Stimulated activated CD8-positive, alpha-beta memory T cell treated with anti-CD3 and anti-CD28 coated beads, Interleukin-7, amount 100 ng/mL, for 48 hours (primary cell): Measurements from ENCODE around the gene ATAD3B.
"Not testable (repeated sequence)": the region's sequence is repeated elsewhere in the genome, so short reads cannot be mapped to it uniquely, and the experiment has no call there.

ENCODE experiments used
- DNase-seq, 2 donors: peaks; one replicate each; pipeline ENCODE4 v3.0.0-alpha.2; 2020; ENCODE audit warnings: low read depth in 1 of 2; ENCODE audit errors: extremely low read depth in 1 of 2

The ATAD3B gene

DNA sequence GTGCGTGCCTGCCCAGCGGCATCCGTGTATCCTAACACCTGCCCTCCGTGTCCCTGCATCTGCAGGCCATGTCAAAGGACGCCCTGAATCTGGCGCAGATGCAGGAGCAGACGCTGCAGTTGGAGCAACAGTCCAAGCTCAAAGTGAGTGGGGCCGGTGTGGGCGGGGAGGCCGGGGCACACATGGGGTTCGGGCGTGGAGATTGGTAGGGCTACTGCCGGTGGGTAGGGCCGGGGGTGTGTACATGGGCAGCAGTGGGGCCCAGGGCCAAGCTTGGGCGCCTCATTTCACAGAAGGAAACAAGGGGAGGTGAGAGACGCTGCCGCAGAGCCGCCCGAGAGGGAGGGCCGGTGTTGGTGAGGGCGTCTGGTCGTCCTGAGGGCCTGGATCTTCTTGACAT lies 20.9 kb upstream of the ATAD3B start:
- not testable (repeated sequence) for DNase-seq

- DNase-seq = no peak
These were observed 19.7 kb upstream of the ATAD3B start for GRCh38 chr1:1451696-1452364.

DNA sequence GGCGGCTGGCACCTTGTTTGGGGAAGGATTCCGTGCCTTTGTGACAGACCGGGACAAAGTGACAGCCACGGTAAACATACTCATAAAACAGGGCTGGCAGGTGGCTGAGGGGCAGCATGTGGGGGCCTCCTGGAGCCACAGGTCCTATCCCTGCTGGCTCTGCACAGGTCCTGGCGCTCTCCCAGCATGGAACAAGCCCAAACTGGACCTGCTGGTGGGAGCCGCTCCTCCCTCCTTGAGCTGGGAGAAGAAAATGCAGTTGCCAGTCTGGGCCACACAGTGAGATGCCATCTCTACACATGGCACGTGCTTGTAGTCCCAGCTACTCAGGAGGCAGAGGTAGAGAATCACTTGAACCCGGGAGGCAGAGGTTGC lies 19.2 kb upstream of the ATAD3B start:
- DNase-seq = not testable (repeated sequence)

DNA sequence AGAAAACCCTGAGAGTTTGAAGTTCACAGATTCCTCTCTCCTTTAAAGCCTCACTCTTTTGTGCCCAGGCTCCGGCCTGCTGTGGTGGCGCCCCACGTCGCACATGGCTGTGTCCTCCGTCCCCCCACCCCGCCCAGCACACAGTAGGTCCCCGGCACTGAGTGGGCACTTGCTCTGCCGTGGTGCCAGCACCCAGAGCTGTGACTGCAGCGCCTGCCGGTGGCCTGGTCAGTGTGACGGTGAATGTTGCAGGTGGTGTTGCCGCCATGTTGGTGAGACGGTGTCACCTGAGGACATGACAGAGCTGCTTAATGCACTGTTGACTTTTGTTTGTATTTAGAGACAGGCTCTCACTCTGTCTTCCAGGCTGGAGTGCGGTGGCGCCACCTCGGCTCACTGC lies 18.7 kb upstream of the ATAD3B start:
- DNase-seq = no peak

GRCh38 chr1:1454286-1455056 lies 17.1 kb upstream of the ATAD3B start:
- not testable (repeated sequence) for DNase-seq

GRCh38 chr1:1455366-1455884 lies 16.1 kb upstream of the ATAD3B start:
- no peak for DNase-seq

DNA sequence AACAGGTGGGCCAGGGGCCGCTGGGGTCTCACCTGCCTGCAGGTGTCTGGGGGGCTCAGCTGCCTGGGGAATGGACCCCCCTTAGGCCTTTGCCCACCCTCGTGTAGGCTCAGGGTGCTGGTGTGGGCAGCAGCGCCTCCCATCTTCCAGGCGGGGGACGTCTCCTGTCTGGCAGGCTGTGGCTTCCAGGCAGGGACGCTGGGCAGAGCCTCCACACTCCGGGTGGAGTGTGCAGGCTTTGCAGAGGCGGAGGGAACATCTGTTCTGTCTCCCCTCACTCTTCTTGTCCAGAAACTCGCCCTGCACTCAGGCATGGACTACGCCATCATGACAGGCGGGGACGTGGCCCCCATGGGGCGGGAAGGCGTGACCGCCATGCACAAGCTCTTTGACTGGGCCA lies 15.6 kb upstream of the ATAD3B start:
- not testable (repeated sequence) for DNase-seq

- DNase-seq = not testable (repeated sequence)
These were observed 14.8 kb upstream of the ATAD3B start for GRCh38 chr1:1456683-1457255.

GRCh38 chr1:1459156-1459555 lies 12.4 kb upstream of the ATAD3B start:
- not testable (repeated sequence) for DNase-seq

DNA sequence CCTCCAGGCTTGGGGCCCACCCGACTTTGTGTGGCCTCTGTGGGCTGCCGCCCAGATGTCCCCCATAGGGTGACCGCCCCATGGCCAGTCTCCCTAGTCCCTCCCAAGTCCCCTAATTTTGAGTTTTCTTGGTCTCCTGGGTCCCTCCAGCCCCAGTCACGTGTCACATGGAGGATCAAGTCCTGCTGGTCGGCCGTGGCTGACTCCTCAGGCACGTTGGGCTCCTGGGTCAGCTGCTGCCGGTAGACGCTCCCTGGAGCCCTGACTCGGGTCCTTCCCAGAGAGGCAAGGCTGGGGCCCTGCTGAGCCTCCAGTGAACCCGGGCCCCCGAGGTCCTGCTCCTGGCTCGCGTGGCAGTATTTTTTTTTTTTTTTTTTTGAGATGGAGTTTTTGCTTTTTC lies 11.9 kb upstream of the ATAD3B start:
- not testable (repeated sequence) for DNase-seq

DNA sequence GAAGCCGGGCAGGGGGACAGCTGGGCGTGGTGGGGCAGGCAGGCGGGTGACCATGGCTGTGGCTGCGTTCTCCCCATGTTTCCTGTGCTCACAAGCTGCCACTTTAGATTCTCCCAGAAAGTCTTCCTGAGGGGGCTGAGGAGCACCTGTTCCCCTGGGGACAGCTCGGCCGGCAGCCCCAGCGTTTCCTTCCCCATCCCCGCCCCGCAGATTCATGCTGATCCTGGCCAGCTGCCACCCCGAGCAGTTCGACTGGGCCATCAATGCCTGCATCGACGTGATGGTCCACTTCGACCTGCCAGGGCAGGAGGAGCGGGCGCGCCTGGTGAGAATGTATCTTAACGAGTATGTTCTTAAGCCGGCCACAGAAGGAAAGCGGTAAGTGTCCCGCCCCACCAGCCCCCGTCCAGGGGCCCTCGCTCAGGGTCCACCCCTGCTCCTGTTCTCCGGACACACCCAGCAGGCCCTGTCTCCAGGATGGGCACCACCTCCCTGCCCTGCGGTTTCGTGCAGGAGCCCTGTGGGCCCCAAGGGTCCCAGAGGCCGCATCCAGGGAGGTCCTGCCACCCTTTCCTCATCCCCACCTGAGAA lies 10.9 kb upstream of the ATAD3B start:
- DNase-seq = no peak

DNA sequence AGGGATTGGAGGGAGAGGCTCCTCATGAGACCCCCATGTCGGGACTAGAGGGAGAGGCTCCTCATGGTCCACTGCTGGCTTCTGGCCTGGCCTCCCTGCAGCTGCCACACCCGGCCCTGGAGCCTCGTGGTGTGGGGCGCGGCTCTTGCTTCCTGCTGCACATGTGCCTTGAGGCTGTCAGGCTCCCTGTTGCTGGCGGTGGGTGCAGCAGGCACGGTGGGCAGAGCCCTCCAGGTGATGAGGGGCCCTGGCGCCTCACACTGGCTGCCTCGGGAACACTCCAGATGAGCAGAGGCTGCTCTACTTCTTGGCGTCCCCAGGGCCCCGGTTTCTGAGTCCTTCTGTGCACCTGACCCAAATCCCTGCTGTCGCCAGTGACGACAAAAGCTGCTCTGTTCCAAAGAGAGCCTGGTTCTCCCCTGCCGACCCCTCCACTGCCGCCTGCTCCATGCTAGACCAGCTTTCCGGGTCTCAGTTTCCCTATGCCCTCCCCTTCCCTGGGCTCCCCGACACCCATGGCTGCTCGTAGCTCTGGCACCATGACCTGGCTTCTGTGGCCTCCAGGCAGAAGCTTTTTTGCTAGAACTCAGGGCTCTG lies 9.7 kb upstream of the ATAD3B start:
- no peak for DNase-seq

GRCh38 chr1:1462318-1462966 lies 9.1 kb upstream of the ATAD3B start:
- DNase-seq = no peak

GRCh38 chr1:1463312-1463711 lies 8.3 kb upstream of the ATAD3B start:
- DNase-seq = no peak

DNA sequence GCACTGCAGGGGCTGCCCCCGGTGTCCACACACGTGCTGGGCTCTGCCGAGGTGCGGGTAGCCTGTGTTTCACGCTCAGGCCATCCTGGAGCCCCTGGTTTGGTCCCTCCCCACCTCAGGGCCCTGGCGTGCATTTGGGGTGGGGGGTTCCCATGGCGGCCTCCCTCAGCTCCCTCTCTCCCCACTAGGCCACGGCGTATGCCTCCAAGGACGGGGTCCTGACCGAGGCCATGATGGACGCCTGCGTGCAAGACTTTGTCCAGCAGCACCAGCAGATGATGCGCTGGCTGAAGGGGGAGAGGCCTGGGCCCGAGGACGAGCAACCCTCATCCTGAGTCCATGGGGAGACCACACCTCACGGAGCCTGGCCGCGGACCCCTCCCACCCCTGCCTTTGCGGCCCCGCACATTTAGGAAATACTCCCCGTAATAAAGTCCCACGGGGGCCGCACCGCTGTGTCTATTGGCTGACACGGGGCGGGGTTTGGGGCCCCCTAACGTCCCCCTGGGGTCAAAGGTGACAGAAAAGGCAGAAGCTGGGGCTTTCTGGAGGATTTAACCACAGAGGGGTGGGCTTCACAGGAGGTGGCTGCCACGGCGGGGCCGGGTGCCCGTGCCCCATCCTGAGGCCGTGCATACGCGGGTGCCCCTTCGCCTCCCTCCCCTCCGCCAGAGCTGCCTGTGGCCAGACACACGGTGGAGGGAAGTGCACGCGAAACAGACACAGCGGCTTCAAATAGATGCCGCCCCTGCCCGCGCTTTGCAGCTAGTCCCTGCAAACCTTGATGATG lies 3.2 kb upstream of the ATAD3B start:
- not testable (repeated sequence) for DNase-seq

DNA sequence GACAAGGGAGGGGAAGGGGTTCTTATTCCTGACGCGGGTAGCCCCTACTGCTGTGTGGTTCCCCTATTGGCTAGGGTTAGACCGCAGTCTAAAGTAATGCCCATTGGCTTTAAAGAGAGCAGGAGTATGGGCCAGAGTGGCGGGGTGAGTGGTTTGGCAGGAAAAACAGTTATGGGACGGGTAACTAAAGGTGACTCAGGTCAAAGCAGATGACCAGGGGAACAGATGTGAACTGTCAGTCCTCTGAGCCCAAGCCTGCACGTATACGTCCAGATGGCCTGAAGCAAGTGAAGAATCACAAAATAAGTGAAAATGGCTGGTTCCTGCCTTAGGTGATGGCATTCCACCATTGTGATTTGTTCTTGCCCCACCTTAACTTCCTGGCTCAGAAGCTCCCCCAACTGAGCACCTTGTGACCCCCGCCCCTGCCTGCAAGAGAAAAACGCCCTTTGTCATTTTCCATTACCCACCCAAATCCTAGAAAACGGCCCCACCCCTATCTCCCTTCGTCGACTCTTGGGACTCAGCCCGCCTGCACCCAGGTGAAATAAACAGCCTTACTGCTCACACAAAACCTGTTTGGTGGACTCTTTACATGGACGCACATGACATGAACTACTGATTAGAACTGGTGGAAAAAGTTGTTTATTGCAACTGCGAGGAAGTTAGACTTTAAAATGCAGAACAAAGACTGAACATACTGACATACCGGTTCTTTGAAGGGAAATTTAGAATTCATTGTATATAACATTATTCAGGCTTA lies 758 bp upstream of the ATAD3B start:
- DNase-seq = no peak

DNA sequence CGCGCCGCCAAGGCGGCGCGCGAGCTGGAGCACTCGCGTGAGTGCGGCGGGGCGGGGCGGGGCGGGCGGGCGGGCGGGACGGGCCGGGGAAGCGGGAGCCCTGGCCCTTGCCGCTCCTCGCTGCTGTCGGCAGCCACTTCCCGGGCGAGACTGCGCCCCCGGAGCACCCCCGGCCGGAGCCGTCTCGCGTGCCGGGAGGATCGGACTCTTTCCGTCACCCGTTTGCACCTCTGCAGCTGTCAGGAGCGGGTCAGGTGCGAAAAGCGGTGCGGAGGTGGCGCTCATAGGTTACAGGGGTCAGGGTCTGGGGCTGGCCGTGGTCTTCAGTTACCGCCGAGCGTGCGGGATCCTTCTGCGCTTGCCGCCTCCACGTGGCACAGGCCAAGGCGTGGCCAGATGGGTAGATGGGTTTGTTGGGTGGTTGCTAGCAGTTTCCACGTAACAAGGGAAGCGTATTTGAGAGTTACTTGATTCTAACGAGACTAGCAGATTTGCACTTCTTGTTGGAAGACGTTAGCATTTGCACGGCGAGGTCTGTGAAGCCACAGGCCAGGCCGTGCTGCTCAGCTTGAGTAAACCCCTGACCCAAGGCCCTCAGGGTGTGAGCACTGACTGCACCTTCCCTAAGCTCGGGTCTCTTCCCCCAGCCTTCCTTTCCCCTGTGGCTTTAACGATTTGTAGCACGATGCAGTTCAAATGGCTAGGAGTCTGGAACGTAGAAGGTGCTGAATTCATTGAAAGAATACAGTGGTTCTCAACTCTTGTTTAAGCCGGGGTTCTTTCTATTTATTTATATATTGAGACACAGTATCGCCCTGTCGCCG lies 700 bp downstream of the ATAD3B start:
- not testable (repeated sequence) for DNase-seq

DNA sequence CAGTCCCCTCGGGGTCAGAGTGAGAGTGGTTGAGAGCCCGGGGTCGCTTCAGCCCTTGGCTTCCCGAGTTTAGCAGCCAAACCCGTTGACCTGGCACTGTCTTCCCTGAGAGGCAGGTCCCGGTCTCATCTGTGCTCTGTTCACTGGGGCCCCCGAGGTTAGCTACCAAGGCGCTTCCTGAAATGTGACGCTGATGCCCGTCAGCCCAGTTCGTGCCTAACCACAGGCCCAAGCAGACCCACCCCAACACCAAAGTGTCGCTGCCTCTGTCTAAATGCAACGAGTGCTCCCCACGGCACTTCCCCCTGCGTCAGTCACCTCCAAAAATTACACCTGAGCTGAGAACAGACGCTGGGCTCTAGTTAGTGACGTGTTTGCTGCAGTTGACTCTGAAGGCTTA lies 4.4 kb downstream of the ATAD3B start:
- DNase-seq = not testable (repeated sequence)
